ENCODE results near the gene ERICH6. TPM values are rescaled to one million over a fixed set of nuclear protein-coding genes. Genes with fewer than 3 reads are reported as not detected.

Gene ERICH6
- total and polyA plus RNA-seq, 2 experiments from 2014 or later: 0.32 TPM; not detected in 1

DNA sequence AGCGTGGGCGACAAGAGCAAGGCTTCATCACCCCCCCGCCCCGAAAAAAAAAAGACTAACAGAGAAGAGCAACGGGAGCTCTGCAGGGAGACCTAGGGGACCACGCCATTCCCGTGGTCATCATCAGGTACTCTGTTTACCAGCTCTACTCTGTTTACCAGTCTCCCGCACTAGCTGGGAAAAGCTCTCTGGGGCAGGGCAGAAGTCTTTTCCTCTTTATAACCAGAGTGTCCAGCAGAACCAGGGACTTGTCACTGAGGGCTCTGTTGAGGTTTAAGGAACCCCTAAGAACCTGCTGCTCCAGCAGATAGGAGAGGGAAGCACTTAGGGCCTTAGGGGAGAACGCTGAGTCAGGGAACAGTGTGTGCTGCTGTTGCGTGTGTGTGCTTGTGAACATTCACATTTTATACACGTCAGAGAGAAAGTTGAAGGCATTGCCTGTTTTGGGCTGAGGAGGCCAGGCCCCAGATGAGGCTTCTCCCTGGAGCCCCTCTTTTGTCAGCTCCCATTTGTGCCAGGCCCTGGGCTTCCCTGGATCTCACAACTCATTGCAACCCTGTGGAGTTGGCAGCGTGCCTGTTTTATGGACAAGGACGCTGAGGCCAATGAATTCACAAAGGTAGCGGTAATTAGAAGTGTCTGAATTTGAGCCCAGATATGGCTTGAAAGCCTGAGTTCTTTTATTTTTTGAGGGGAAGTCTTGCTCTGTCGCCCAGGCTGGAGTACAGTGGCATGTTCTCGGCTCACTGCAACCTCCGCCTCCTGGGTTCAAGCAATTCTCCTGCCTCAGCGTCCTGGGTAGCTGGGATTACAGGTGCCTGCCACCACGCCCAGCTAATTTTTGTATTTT, 24.2 kb upstream of the ERICH6 start:
- Mint-ChIP-seq H3K27ac (no peak overlapping the region; the same call in 1 of the 2 replicates), H3K4me3 (no peak overlapping the region), H3K36me3 (ENCODE audit: low read depth) (no peaks in the 10 kb centered on the region), H3K9me3 (no peaks in the 10 kb centered on the region), H3K27me3 (ENCODE audit: insufficient read depth, low read depth, poor library complexity) (peaks cover 3% of the 10 kb centered on the region), H3K4me1 (no peaks in the 10 kb centered on the region)
- H3K4me1 ChIP-seq (ENCODE audit: insufficient read depth): no peaks in the 10 kb centered on the region
- TF ChIP-seq, protein P1, sequence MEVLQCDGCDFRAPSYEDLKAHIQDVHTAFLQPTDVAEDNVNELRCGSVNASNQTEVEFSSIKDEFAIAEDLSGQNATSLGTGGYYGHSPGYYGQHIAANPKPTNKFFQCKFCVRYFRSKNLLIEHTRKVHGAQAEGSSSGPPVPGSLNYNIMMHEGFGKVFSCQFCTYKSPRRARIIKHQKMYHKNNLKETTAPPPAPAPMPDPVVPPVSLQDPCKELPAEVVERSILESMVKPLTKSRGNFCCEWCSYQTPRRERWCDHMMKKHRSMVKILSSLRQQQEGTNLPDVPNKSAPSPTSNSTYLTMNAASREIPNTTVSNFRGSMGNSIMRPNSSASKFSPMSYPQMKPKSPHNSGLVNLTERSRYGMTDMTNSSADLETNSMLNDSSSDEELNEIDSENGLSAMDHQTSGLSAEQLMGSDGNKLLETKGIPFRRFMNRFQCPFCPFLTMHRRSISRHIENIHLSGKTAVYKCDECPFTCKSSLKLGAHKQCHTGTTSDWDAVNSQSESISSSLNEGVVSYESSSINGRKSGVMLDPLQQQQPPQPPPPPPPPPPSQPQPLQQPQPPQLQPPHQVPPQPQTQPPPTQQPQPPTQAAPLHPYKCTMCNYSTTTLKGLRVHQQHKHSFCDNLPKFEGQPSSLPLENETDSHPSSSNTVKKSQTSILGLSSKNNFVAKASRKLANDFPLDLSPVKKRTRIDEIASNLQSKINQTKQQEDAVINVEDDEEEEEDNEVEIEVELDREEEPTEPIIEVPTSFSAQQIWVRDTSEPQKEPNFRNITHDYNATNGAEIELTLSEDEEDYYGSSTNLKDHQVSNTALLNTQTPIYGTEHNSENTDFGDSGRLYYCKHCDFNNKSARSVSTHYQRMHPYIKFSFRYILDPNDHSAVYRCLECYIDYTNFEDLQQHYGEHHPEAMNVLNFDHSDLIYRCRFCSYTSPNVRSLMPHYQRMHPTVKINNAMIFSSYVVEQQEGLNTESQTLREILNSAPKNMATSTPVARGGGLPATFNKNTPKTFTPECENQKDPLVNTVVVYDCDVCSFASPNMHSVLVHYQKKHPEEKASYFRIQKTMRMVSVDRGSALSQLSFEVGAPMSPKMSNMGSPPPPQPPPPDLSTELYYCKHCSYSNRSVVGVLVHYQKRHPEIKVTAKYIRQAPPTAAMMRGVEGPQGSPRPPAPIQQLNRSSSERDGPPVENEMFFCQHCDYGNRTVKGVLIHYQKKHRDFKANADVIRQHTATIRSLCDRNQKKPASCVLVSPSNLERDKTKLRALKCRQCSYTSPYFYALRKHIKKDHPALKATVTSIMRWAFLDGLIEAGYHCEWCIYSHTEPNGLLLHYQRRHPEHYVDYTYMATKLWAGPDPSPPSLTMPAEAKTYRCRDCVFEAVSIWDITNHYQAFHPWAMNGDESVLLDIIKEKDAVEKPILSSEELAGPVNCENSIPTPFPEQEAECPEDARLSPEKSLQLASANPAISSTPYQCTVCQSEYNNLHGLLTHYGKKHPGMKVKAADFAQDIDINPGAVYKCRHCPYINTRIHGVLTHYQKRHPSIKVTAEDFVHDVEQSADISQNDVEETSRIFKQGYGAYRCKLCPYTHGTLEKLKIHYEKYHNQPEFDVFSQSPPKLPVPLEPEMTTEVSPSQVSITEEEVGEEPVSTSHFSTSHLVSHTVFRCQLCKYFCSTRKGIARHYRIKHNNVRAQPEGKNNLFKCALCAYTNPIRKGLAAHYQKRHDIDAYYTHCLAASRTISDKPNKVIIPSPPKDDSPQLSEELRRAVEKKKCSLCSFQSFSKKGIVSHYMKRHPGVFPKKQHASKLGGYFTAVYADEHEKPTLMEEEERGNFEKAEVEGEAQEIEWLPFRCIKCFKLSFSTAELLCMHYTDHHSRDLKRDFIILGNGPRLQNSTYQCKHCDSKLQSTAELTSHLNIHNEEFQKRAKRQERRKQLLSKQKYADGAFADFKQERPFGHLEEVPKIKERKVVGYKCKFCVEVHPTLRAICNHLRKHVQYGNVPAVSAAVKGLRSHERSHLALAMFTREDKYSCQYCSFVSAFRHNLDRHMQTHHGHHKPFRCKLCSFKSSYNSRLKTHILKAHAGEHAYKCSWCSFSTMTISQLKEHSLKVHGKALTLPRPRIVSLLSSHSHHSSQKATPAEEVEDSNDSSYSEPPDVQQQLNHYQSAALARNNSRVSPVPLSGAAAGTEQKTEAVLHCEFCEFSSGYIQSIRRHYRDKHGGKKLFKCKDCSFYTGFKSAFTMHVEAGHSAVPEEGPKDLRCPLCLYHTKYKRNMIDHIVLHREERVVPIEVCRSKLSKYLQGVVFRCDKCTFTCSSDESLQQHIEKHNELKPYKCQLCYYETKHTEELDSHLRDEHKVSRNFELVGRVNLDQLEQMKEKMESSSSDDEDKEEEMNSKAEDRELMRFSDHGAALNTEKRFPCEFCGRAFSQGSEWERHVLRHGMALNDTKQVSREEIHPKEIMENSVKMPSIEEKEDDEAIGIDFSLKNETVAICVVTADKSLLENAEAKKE (CRISPR knock-in tag; IDR thresholded peaks at IDR 0.05): no peak
- TF ChIP-seq POLR2AphosphoS5 (IDR thresholded peaks at IDR 0.05; ENCODE audit: low read depth): no peak
- TF ChIP-seq, protein P2, sequence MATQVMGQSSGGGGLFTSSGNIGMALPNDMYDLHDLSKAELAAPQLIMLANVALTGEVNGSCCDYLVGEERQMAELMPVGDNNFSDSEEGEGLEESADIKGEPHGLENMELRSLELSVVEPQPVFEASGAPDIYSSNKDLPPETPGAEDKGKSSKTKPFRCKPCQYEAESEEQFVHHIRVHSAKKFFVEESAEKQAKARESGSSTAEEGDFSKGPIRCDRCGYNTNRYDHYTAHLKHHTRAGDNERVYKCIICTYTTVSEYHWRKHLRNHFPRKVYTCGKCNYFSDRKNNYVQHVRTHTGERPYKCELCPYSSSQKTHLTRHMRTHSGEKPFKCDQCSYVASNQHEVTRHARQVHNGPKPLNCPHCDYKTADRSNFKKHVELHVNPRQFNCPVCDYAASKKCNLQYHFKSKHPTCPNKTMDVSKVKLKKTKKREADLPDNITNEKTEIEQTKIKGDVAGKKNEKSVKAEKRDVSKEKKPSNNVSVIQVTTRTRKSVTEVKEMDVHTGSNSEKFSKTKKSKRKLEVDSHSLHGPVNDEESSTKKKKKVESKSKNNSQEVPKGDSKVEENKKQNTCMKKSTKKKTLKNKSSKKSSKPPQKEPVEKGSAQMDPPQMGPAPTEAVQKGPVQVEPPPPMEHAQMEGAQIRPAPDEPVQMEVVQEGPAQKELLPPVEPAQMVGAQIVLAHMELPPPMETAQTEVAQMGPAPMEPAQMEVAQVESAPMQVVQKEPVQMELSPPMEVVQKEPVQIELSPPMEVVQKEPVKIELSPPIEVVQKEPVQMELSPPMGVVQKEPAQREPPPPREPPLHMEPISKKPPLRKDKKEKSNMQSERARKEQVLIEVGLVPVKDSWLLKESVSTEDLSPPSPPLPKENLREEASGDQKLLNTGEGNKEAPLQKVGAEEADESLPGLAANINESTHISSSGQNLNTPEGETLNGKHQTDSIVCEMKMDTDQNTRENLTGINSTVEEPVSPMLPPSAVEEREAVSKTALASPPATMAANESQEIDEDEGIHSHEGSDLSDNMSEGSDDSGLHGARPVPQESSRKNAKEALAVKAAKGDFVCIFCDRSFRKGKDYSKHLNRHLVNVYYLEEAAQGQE (IDR thresholded peaks at IDR 0.05; ENCODE audit: unreplicated experiment): no peak
- no peak for TF ChIP-seq ETS1 (IDR thresholded peaks at IDR 0.05)
- TF ChIP-seq NANOG (IDR thresholded peaks at IDR 0.05; ENCODE audit: borderline replicate concordance): no peak
- TF ChIP-seq CREB1 (CRISPR knock-in tag; IDR thresholded peaks at IDR 0.05; ENCODE audit: low read depth): no peak
- no peak for TF ChIP-seq CTCF (conservative IDR thresholded peaks at IDR 0.05; ENCODE audit: low read depth in 2 of 2)
- TF ChIP-seq EZH2 (IDR thresholded peaks at IDR 0.05; ENCODE audit: low read depth, unreplicated experiment): no peak
- TF ChIP-seq ZNF331 (CRISPR knock-in tag; IDR thresholded peaks at IDR 0.05; ENCODE audit: low read depth): no peak
- no peak for TF ChIP-seq ZNF114 (CRISPR knock-in tag; IDR thresholded peaks at IDR 0.05)
- TF ChIP-seq JUNB (IDR thresholded peaks at IDR 0.05; ENCODE audit: unreplicated experiment): no peak
- H4K20me1 ChIP-seq (replicated peaks; ENCODE audit: insufficient read depth): no peaks in the 10 kb centered on the region
- no peak overlapping the region for H2AFZ ChIP-seq
- H3K4me2 ChIP-seq: no peak overlapping the region
- H3K27ac ChIP-seq (ENCODE audit: low read depth): no peak overlapping the region
- H3K79me2 ChIP-seq (replicated peaks; ENCODE audit: insufficient read depth): no peaks in the 10 kb centered on the region
- no peaks in the 10 kb centered on the region for H3K36me3 ChIP-seq (ENCODE audit: insufficient read depth)
- no peaks in the 10 kb centered on the region for H3K9me2 ChIP-seq (ENCODE audit: insufficient read depth)
- ATAC-seq (no peak), DNase-seq (ENCODE audit: low spot score) (no peak)
- H3F3A ChIP-seq (replicated peaks; ENCODE audit: low read depth): no peaks in the 10 kb centered on the region
- no peaks in the 10 kb centered on the region for H3K27me3 ChIP-seq (ENCODE audit: insufficient read depth)
- no peak overlapping the region for H3K4me3 ChIP-seq
